A673 (cell line): ENCODE results near the gene ITPRID2.

Experiments used
- EZH2 ChIP-seq: fragments of 200-600 bp; sonication (generic); IDR thresholded peaks from 2 replicates; pipeline ENCODE4 v1.6.1; 2017; ENCODE audit warnings: borderline replicate concordance, low read depth, mild to moderate bottlenecking, mixed read lengths, antibody characterized with exemption, low read length; ENCODE audit not compliant: poor library complexity, severe bottlenecking
- TF ChIP-seq, protein P1 (sequence below): fragments of 300-800, 200-600 bp; sonication (generic); conservative IDR thresholded peaks from 2 replicates; pipeline ENCODE4 v1.5.1; 2017; ENCODE audit warnings: low read depth, mild to moderate bottlenecking, antibody characterized with exemption, low read length, moderate library complexity, mixed read lengths

DNA sequence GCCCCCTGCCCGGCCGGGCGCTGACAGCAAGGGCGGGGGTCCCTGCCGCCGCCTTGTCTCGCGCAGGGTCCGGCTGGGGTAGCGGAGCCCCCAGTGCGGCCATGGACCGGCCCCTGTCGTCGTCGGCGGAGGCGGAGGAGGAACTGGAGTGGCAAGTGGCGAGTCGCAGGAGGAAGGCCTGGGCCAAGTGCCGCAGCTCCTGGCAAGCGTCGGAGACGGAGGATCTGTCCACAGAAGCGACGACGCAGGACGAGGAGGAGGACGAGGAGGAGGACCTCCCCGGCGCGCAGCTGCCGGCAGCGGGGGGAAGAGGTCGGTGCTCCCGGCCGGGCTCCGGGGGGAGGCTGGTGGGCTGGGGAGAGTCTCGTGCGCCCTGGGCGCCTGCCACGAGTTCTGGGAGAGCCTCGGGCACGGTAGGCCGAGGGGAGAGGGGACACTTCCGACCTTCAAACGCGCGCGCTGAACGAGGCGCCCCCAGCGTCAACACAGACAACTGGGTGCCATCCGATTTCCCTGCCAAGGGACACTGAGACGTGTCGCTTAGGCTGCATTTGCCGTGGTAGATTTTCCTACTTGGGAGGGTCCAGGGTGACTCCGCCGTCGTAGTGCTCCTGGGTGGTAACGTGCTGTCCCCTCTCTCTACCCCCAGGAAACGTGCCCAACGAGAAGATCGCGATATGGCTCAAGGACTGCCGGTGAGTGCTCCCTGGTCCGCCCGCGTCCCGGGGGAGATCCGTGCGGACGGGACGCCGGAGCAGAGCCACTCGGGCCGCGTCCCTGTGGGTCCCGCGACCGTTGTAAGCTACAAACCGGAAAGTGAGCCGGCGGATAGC is 652 bp downstream of the ITPRID2 start:
- TF ChIP-seq, protein P1, sequence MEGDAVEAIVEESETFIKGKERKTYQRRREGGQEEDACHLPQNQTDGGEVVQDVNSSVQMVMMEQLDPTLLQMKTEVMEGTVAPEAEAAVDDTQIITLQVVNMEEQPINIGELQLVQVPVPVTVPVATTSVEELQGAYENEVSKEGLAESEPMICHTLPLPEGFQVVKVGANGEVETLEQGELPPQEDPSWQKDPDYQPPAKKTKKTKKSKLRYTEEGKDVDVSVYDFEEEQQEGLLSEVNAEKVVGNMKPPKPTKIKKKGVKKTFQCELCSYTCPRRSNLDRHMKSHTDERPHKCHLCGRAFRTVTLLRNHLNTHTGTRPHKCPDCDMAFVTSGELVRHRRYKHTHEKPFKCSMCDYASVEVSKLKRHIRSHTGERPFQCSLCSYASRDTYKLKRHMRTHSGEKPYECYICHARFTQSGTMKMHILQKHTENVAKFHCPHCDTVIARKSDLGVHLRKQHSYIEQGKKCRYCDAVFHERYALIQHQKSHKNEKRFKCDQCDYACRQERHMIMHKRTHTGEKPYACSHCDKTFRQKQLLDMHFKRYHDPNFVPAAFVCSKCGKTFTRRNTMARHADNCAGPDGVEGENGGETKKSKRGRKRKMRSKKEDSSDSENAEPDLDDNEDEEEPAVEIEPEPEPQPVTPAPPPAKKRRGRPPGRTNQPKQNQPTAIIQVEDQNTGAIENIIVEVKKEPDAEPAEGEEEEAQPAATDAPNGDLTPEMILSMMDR: peak; percentile 55
- TF ChIP-seq EZH2: no peak
